K562 (cell line): ENCODE results near the gene CARMIL1. TPM values are rescaled to one million over a fixed set of nuclear protein-coding genes. Genes with fewer than 3 reads are reported as not detected.

Experiments used
- DDX20 ChIP-seq: fragments of 450-650 bp; IDR thresholded peaks from 2 replicates; pipeline ENCODE4 v1.6.1; 2016; ENCODE audit warnings: missing genetic modification characterization, low read depth, mild to moderate bottlenecking, missing compliant biosample characterization, moderate library complexity
- HDAC8 ChIP-seq: fragments of 450-650 bp; IDR thresholded peaks from 2 replicates; pipeline ENCODE4 v1.6.1; 2016; ENCODE audit warnings: mild to moderate bottlenecking, missing genetic modification characterization, moderate library complexity, missing compliant biosample characterization
- IRF9 ChIP-seq: fragments of 450-650 bp; IDR thresholded peaks from 2 replicates; pipeline ENCODE4 v1.6.1; 2016; ENCODE audit warnings: missing biosample characterization, missing genetic modification characterization
- KDM1A ChIP-seq, 2 experiments: fragments of 450-650 bp; IDR thresholded peaks; 2 replicates each; pipeline ENCODE4 v1.6.1; 2016; ENCODE audit warnings: mild to moderate bottlenecking in 2 of 2
- LCOR ChIP-seq: sonication (generic); formaldehyde crosslinking; IDR thresholded peaks from 2 replicates; pipeline ENCODE4 v1.8.0; 2022; ENCODE audit warnings: mild to moderate bottlenecking, missing genetic modification reagents
- MGA ChIP-seq: fragments of 450-650 bp; IDR thresholded peaks from 2 replicates; pipeline ENCODE4 v1.6.1; 2016; ENCODE audit warnings: mild to moderate bottlenecking, moderate library complexity
- NCOA6 ChIP-seq: fragments of 450-650 bp; IDR thresholded peaks from 2 replicates; pipeline ENCODE4 v1.6.1; 2017; ENCODE audit warnings: mild to moderate bottlenecking
- RFX1 ChIP-seq: fragments of 450-650 bp; IDR thresholded peaks from 2 replicates; pipeline ENCODE4 v1.6.1; 2016; ENCODE audit warnings: mild to moderate bottlenecking, moderate library complexity
- ZBTB9 ChIP-seq: fragments of 450-650 bp; formaldehyde crosslinking; IDR thresholded peaks from 2 replicates; pipeline ENCODE4 v1.4.0; 2020; ENCODE audit warnings: mild to moderate bottlenecking, moderate library complexity
- ZNF354B ChIP-seq: fragments of 250-450 bp; sonication (Bioruptor Pico); IDR thresholded peaks from 2 replicates; pipeline ENCODE4 v1.4.0; 2020
- ZNF639 ChIP-seq, 2 experiments: fragments of 200-800 bp in 1 of 2; sonication (Bioruptor generic) in 1 of 2; sonication (generic) in 1 of 2; formaldehyde crosslinking in 1 of 2; IDR thresholded peaks in 1 of 2; conservative IDR thresholded peaks in 1 of 2; 2 replicates each; pipeline versions ENCODE4 v1.5.0 to v1.6.1; 2016 to 2020; ENCODE audit warnings: missing compliant biosample characterization in 1 of 2, missing genetic modification characterization in 1 of 2, missing genetic modification reagents in 1 of 2
- ZNF75A ChIP-seq: fragments of 450-650 bp; formaldehyde crosslinking; IDR thresholded peaks from 2 replicates; pipeline ENCODE4 v1.4.0; 2020; ENCODE audit warnings: mild to moderate bottlenecking
- polyA plus RNA-seq, 8 experiments: library from polyadenylated mRNA; depleted of rRNA in 4 of 8; stranded (reverse) in 5 of 8; unstranded in 3 of 8; fragments of >200 nt; fragmentation: Nextera tagmentation in 2 of 8; fragmentation: Illumina TruSeq in 1 of 8; extraction: Ambion mirVana in 2 of 8; extraction: Trizol in 1 of 8; gene quantifications; 2 replicates each; pipeline versions ENCODE4 v1.2.1 to v1.2.3, GENCODE V29; 2011 to 2014; ENCODE audit warnings: inconsistent platforms in 1 of 8, missing spikeins in 1 of 8
- total RNA-seq, 7 experiments: library from RNA; depleted of rRNA in 6 of 7; stranded (reverse); fragments of >200 nt in 6 of 7; fragmentation: Illumina TruSeq in 2 of 7; extraction: Trizol in 2 of 7; gene quantifications; 2 replicates each; pipeline versions ENCODE4 v1.2.1 to v1.2.3, GENCODE V29; 2011 to 2021; ENCODE audit warnings: low replicate concordance in 1 of 7

CARMIL1 gene
- total and polyA plus RNA-seq, 9 of the 15 experiments (the other 6 are each of a cell fraction or from before 2014, with no cell fraction given): 0.04 to 0.32 (median 0.10) TPM; not detected in 1

- no peak for TF ChIP-seq DDX20 (tag)
- TF ChIP-seq HDAC8 (tag): no peak
- peak; percentile 90 to 94; a peak in 3 of 4 replicates for TF ChIP-seq KDM1A (IDR thresholded peaks at IDR 0.05)
- TF ChIP-seq ZBTB9: 0 out of 2 replicates have a peak, but pooled peaks have one; percentile 8
- no peak for TF ChIP-seq ZNF354B
- no peak for TF ChIP-seq MGA
- no peak for TF ChIP-seq NCOA6
- TF ChIP-seq ZNF75A (CRISPR knock-in tag): no peak
- peak in 1 of 2 experiments; percentile 16; a peak in 1 of 4 replicates for TF ChIP-seq ZNF639 (CRISPR knock-in tag; conservative IDR thresholded peaks at IDR 0.05 in 1 of 2, IDR thresholded peaks at IDR 0.05 in 1 of 2)
- no peak for TF ChIP-seq LCOR
- TF ChIP-seq RFX1: 0 out of 2 replicates have a peak, but pooled peaks have one; percentile 1
- TF ChIP-seq IRF9 (tag): no peak
Measured at GRCh38 chr6:25535632-25536225, 256.6 kb downstream of the CARMIL1 start (continued).
